NCI-H82 treated with DMSO at 0.1 percent for 48 hours (cell line): ENCODE measurements around the gene ZNF154.

Source experiments
- DNase-seq: peaks from one replicate; lab custom pipeline; 2025; ENCODE audit not compliant: unreplicated experiment; lab: John Stamatoyannopoulos, UW

Gene ZNF154

GRCh38 chr19:57682226-57682766 is 26.7 kb downstream of the ZNF154 start:
- DNase-seq = no peak

GRCh38 chr19:57675881-57676280 is 33.1 kb downstream of the ZNF154 start:
- DNase-seq = no peak

GRCh38 chr19:57672466-57672865 is 36.5 kb downstream of the ZNF154 start:
- DNase-seq = no peak

GRCh38 chr19:57671124-57671895 is 37.7 kb downstream of the ZNF154 start:
- peak; percentile 61 for DNase-seq

GRCh38 chr19:57668635-57669034 is 40.4 kb downstream of the ZNF154 start, which contains the start of gene ZSCAN4:
Gene ZSCAN4 (plus strand): TSS chr19:57668935. CDS start chr19:57676146, 7,211 bp downstream.
- no peak for DNase-seq

GRCh38 chr19:57667228-57667627 is 41.8 kb downstream of the ZNF154 start:
- no peak for DNase-seq

- DNase-seq = no peak
Observed at GRCh38 chr19:57665261-57665806, 43.7 kb downstream of the ZNF154 start.

- DNase-seq = no peak
Observed at GRCh38 chr19:57664269-57665127, 44.5 kb downstream of the ZNF154 start.

- no peak for DNase-seq
Observed at GRCh38 chr19:57656346-57656745, 52.7 kb downstream of the ZNF154 start.

GRCh38 chr19:57655443-57655842 is 53.6 kb downstream of the ZNF154 start:
- no peak for DNase-seq

- DNase-seq = no peak
Observed at GRCh38 chr19:57653689-57654088, 55.3 kb downstream of the ZNF154 start.

GRCh38 chr19:57651654-57651996 is 57.4 kb downstream of the ZNF154 start:
- DNase-seq = no peak

GRCh38 chr19:57648331-57649003 is 60.5 kb downstream of the ZNF154 start:
- peak; percentile 31 for DNase-seq
